Transverse colon (tissue), 4 donors: ENCODE results near the gene JARID2. TPM values are rescaled to one million over a fixed set of nuclear protein-coding genes. Genes with fewer than 3 reads are reported as not detected.

ENCODE experiments used
- DNase-seq: peaks from one replicate; pipeline ENCODE4 v3.0.0-alpha.2; 2019
- H3K27ac ChIP-seq, 4 donors: fragments of 200-600 bp; sonication (generic); 2 replicates each; pipeline ENCODE4 v1.5.1; 2016 to 2018; ENCODE audit warnings: inconsistent platforms in 4 of 4
- H3K27me3 ChIP-seq: fragments of 200-600 bp; sonication (generic); 2 replicates; pipeline ENCODE4 v1.5.1; 2017; ENCODE audit warnings: inconsistent platforms
- H3K36me3 ChIP-seq, 4 donors: fragments of 200-600 bp; sonication (generic); 2 replicates each; pipeline ENCODE4 v1.5.1; 2017 to 2019; ENCODE audit warnings: inconsistent platforms in 4 of 4
- H3K4me1 ChIP-seq, 4 donors: fragments of 200-600 bp; sonication (generic); 2 replicates each; pipeline ENCODE4 v1.5.1; 2017 to 2020; ENCODE audit warnings: inconsistent platforms in 4 of 4
- H3K4me3 ChIP-seq, 4 donors: fragments of 200-600 bp; sonication (generic); 1 replicate in 1 of 4; 2 replicates in 3 of 4; pipeline versions ENCODE4 v1.5.1 to v1.6.1; 2017 to 2019; ENCODE audit warnings: inconsistent platforms in 4 of 4
- H3K9me3 ChIP-seq, 2 donors: fragments of 200-600 bp; sonication (generic); 2 replicates each; pipeline ENCODE4 v1.5.1; 2017 to 2019; ENCODE audit warnings: inconsistent platforms in 2 of 2
- EP300 ChIP-seq: sonication (generic); formaldehyde crosslinking; IDR thresholded peaks from one replicate; pipeline ENCODE4 v1.6.1; 2017; ENCODE audit warnings: antibody characterized with exemption, low read depth
- POLR2A ChIP-seq: fragments of 450-650 bp; IDR thresholded peaks from one replicate; pipeline ENCODE4 v1.6.1; 2016; ENCODE audit warnings: antibody characterized with exemption, mild to moderate bottlenecking, moderate library complexity
- POLR2AphosphoS5 ChIP-seq, 3 donors: sonication (generic); formaldehyde crosslinking; IDR thresholded peaks; one replicate each; pipeline ENCODE4 v1.6.1; 2016; ENCODE audit warnings: antibody characterized with exemption in 3 of 3
- WGBS, 2 donors: methylation state at CpG; one replicate each; pipeline ENCODE4 v1.1.5; 2018; ENCODE audit warnings: low coverage in 1 of 2; 5-methylcytosine and 5-hydroxymethylcytosine counted together
- in situ Hi-C, 4 donors: fragments of 200-750 bp; cut with MboI; loops; one replicate each; pipeline versions ENCODE4 v1.15.0 to v1.15.1; 2017; ENCODE audit warnings: low sequenced_read_pairs in 3 of 4, low pct_ligation_motif_present in 1 of 4, low pct_unique_long_range_greater_than_20kb in 1 of 4
- intact Hi-C: fragments of 100-400 bp; cut with DNase I; formaldehyde crosslinking; loops from one replicate; pipeline ENCODE4 v1.15.1; 2023; ENCODE audit warnings: low total_unique reads
- total RNA-seq, 4 donors: library from RNA; depleted of rRNA; stranded (reverse); fragments of >200 nt; gene quantifications; one replicate each; pipeline ENCODE4 v1.1.0, GENCODE V29; 2016
- TF ChIP-seq, protein P1 (sequence below), 5 experiments: fragments of 200-600 bp in 3 of 5; fragments of 450-650 bp in 2 of 5; sonication (generic) in 3 of 5; IDR thresholded peaks; 1 replicate in 2 of 5; 2 replicates in 3 of 5; pipeline ENCODE4 v1.5.1; 2016 to 2017; ENCODE audit warnings: antibody characterized with exemption in 5 of 5, inconsistent platforms in 3 of 5, mild to moderate bottlenecking in 2 of 5, moderate library complexity in 1 of 5

Gene JARID2
- total RNA-seq, 4 donors from 2014 or later, result 9.4 to 18.7 (median 10.9) TPM

DNA sequence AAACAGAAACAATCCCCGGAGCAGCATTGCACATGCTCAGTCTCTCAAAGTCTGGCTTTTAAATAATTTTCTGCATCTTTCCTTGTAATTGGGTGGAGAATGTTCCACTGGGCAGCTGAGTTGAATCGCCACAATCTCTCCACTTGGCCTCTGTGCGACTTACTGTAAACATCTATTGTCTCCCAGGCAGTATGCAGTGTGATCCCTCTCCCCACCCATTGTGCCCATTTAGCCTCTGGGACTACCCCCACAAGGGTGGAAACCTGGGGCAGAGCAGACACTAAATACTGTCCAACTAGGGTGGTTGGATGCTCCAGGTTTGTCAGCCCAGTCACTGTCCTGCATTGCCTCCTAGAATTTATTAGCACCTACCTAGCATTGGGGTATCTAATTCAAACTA, 96.2 kb downstream of the JARID2 start:
- TF ChIP-seq POLR2A (no peak), EP300 (no peak), POLR2AphosphoS5 (IDR thresholded peaks at IDR 0.05) (no peak)
- TF ChIP-seq, protein P1, sequence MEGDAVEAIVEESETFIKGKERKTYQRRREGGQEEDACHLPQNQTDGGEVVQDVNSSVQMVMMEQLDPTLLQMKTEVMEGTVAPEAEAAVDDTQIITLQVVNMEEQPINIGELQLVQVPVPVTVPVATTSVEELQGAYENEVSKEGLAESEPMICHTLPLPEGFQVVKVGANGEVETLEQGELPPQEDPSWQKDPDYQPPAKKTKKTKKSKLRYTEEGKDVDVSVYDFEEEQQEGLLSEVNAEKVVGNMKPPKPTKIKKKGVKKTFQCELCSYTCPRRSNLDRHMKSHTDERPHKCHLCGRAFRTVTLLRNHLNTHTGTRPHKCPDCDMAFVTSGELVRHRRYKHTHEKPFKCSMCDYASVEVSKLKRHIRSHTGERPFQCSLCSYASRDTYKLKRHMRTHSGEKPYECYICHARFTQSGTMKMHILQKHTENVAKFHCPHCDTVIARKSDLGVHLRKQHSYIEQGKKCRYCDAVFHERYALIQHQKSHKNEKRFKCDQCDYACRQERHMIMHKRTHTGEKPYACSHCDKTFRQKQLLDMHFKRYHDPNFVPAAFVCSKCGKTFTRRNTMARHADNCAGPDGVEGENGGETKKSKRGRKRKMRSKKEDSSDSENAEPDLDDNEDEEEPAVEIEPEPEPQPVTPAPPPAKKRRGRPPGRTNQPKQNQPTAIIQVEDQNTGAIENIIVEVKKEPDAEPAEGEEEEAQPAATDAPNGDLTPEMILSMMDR (IDR thresholded peaks at IDR 0.05), result no peak
- in situ Hi-C loops (no loop called here), intact Hi-C loops (no loop called here)
- 82% methylated on average over 3 of the region's 3 CpGs; no CpG with 5 or more reads in 1 of the 2 donors for WGBS, 2 donors
- Histone ChIP-seq H3K36me3 (no peaks in the 10 kb centered on the region), H3K4me1 (peaks cover 0 to 47% (median 7%) of the 10 kb centered on the region in 4 donors), H3K4me3 (no peak overlapping the region), H3K27me3 (no peaks in the 10 kb centered on the region), H3K27ac (no peak overlapping the region), H3K9me3 (no peaks in the 10 kb centered on the region)
- DNase-seq, result no peak

DNA sequence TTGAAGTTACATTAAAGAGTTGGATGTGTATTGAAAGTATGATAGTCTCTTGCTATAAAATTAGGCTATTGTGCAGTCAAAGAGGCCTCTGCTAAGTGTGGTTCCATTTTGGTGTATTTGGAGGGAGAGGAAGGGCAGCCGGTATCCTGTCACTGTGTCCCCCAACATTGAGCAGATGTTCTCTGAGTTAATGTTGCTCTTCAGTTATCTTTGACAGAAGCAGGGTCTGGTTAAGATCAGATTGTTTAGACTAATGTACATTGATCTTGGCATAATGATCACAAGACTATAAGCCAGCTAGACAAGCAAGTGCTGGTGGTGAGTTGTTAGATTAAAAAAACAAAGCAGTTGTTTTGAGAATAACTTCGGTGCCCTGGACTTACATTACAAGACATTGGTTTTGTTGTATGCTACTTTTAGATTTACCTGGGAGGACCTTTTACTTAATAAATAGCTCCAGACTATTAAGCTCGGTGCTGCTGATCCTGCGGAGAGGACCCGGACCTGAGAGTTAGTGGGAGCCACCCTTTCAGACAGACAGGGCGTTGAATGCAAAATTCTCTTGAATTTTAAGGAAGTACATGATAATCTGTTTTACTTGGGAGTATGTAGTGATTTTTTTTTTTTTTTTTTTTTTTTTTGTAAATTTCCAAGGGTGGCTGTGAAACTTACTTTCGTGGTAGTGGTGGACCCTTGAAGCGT, 97.8 kb downstream of the JARID2 start:
- H3K27ac ChIP-seq, result no peak overlapping the region
- H3K27me3 ChIP-seq, result no peaks in the 10 kb centered on the region
- no peaks in the 10 kb centered on the region for H3K36me3 ChIP-seq
- no peak overlapping the region for H3K4me3 ChIP-seq
- WGBS, 2 donors, result 68 to 78% methylated on average over 8 of the region's 8 CpGs
- no peaks in the 10 kb centered on the region for H3K9me3 ChIP-seq
- TF ChIP-seq POLR2A (no peak), EP300 (no peak), POLR2AphosphoS5 (IDR thresholded peaks at IDR 0.05) (no peak)
- TF ChIP-seq, protein P1 (IDR thresholded peaks at IDR 0.05), result no peak
- in situ Hi-C loops (no loop called here), intact Hi-C loops (no loop called here)
- no peak for DNase-seq
- H3K4me1 ChIP-seq, result peaks cover 0 to 33% (median 5%) of the 10 kb centered on the region in 4 donors

DNA sequence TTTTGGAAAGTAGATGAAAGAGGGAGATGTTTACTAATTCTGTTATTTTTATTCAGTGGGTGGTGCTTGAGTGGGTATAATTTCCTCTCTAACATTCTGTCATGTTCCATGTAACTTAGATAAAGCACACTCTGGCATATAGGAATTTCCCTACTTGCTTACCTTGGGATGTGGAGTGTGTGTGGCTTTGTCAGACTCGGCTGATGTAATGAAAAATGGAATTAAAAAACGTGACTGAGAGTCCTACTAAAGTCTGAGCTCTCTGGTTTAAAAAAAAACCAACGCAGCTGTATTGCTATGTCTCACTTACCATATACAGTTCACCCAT, 98.3 kb downstream of the JARID2 start:
- Histone ChIP-seq H3K36me3 (no peaks in the 10 kb centered on the region), H3K4me3 (no peak overlapping the region), H3K27me3 (no peaks in the 10 kb centered on the region), H3K9me3 (no peaks in the 10 kb centered on the region), H3K27ac (no peak overlapping the region), H3K4me1 (peaks cover 0 to 32% (median 5%) of the 10 kb centered on the region in 4 donors)
- DNase-seq, result no peak
- in situ Hi-C loops (no loop called here), intact Hi-C loops (no loop called here)
- TF ChIP-seq POLR2A (no peak), EP300 (no peak), POLR2AphosphoS5 (IDR thresholded peaks at IDR 0.05) (no peak)
- TF ChIP-seq, protein P1 (IDR thresholded peaks at IDR 0.05), result no peak
- WGBS, 2 donors, result 65% methylated on average over 3 of the region's 3 CpGs

DNA sequence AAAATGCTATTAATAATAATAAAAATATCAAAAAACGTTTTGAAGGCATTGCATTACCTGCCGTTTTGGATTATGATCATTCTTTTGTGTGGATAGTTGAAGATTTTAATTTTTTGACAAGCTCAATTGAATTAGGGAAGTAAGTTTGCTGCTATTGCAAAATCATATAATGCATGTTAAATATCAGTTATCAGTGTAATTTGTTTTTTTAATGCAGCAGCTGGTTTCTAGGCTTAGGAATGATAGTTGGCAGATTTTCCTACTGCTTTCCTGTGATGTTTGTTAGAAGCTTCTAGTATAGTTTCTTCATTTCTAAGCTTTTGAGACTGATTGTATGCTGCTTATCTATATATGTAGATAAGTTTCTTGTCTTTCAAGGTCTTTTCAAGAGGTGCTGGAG, 99.0 kb downstream of the JARID2 start:
- no peaks in the 10 kb centered on the region for H3K9me3 ChIP-seq
- DNase-seq, result no peak
- no peaks in the 10 kb centered on the region for H3K36me3 ChIP-seq
- no peaks in the 10 kb centered on the region for H3K27me3 ChIP-seq
- 50 to 67% methylated on average over 2 of the region's 2 CpGs for WGBS, 2 donors
- H3K27ac ChIP-seq, result no peak overlapping the region
- TF ChIP-seq, protein P1 (IDR thresholded peaks at IDR 0.05), result no peak
- TF ChIP-seq POLR2AphosphoS5 (IDR thresholded peaks at IDR 0.05), result no peak
- peaks cover 0 to 29% (median 5%) of the 10 kb centered on the region in 4 donors for H3K4me1 ChIP-seq
- in situ Hi-C loops (no loop called here), intact Hi-C loops (no loop called here)
- H3K4me3 ChIP-seq, result no peak overlapping the region
